HG03432 (cell line): ENCODE measurements around the gene TUBE1.
"Not testable (repeated sequence)": the region's sequence is repeated elsewhere in the genome, so short reads cannot be mapped to it uniquely, and the experiment has no call there.

Source experiments
- ATAC-seq: cut with Tn5 transposase; IDR thresholded peaks from one replicate; pipeline ENCODE4 v1.9.1; 2021; ENCODE audit warnings: mild to moderate bottlenecking, moderate library complexity; ENCODE audit not compliant: unreplicated experiment

The TUBE1 gene

DNA sequence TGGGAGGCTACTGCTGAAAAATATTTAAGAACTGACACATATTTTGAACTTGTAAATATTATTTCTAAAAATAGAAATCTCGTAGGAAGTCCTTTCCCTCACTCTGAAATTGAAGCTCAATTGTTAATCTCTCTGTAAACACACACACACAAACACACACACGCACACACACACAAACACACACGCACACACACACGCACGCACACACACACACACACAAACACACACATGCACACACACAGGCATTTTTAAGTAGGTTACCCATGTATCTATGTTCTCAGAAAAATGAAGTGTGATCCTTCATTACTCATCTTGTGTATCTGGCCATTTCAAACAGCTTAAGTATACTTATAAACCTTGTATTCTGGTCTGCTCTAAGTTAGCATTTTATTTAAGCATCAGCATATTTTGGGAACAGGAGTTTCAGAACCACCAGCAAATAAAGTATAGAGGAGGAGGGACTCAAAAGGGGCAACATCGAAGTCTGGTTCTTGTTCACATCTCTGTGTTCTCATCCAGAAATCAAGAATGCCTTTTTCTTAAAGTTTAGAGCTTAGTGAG is 21.8 kb downstream of the TUBE1 start:
- no peak for ATAC-seq

- no peak for ATAC-seq
Measured at GRCh38 chr6:112062966-112063365, 24.3 kb downstream of the TUBE1 start.

DNA sequence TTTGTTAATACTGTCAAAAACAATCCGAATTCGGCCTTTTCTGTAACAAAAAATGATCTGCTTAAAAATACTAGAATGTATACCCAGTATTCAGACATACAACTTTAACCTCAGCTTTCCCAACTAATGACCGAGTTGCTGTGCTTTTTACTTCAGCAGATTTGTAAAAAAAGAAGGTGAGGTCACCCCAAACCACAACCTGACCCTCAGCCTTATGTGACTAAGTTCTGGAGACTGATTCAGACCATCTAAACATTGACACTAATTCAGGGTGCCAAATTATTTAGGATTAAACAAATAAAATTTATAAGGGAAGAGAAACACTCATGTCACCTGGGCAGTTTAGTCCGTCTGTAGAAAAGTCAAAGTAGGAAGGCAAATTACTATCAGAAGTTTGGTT is 25.7 kb downstream of the TUBE1 start:
- no peak for ATAC-seq

GRCh38 chr6:112058243-112059032 is 28.8 kb downstream of the TUBE1 start:
- no peak for ATAC-seq

- ATAC-seq: no peak
Measured at GRCh38 chr6:112054555-112055190, 32.6 kb downstream of the TUBE1 start.

GRCh38 chr6:112054001-112054400 is 33.3 kb downstream of the TUBE1 start, which contains the start of gene CCN6:
TSS of gene CCN6 (plus strand) at chr6:112054104. CDS start at chr6:112054358, 254 bp downstream.
- ATAC-seq: no peak

DNA sequence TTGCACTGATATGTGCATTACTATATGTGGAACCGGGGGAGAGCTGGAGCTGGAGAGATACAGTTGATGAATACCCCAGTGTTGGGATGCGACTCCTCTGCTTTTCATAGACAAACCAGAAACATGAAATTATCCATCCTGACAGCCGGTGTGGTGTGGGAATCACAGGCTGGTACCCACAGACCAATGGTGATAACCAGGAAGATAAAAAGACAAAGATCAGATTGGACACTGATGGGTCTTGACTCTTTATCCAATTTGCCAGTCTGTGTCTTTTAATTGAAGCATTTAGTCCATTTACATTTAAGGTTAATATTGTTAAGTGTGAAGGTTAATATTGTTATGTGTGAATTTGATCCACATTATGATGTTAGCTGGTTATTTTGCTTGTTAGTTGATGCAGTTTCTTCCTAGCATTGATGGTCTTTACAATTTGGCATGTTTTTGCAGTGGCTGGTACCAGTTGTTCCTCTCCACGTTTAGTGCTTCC is 36.0 kb downstream of the TUBE1 start:
- not testable (repeated sequence) for ATAC-seq

DNA sequence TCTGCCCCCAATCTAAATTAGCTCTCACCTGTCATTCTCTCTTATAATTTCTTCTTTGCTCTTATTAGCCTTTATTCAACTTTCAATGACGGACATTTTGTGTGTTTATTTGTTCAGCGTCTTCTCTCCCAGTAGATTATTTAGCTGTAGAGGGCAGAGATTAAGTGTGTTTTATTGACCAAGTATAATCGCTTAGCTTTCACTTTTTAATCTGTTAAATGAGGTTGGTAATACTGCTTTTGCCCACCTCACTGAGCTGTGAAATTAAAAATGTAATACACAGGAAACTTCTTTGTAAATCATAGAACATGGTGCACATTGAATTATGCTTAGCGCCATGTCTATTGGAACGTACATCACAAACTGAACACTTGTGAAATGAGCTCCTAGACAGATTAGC is 36.9 kb downstream of the TUBE1 start:
- ATAC-seq: no peak

DNA sequence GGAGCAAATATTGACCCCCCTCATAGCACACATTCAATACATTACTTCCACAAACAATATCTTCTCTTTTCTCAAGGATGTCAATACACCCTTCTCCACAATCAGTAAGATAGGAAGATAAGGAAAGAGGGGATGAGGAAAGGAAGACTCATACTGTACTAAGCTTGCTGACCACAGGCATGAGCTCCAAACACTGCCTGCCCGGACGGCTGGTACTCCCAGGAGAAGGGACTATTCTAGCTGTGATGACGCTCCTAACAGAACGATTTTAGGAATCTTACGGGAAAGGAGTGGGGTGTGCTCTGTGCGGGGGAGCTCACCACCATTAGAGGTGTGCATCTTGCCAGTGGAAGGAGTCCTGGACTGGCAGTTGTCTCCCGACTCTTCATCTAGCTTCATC is 37.3 kb downstream of the TUBE1 start:
- ATAC-seq: no peak

DNA sequence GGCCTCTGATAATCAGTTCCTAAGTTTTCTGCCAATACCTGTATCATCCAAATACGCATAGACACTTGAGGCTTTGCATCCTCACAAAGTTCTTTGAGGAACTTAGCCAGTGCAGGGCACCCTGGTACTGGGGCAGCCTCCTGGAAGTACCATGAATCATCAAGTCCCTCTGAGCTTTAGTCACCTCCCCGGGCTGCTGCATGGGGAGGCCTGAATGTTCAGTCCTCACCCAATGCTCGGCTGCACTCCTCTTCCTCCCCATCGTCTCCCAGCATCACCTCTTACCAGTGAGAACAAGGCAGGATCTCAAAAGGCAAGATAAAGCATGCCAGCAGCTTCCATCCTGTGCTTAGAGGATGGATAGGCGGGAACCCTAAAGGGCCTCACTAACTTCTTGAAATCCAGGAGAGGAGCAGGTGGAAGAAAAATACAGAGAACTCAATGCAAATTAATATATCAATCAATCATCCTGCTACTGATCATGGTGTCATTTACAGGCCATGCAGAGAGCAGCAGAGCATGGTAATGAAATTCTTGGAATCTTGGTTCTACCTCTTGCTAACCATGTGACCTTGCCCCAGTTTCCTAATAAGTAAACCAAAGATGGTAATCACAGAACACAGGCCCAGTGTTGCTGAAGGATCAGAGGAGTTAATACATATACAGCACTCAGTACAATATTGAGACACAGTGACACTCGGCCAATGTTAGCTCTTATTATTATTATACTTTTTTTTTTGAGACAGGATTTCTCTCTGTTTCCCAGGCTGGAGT is 38.1 kb downstream of the TUBE1 start:
- ATAC-seq: no peak

- ATAC-seq: not testable (repeated sequence)
Measured at GRCh38 chr6:112047523-112047922, 39.8 kb downstream of the TUBE1 start.

DNA sequence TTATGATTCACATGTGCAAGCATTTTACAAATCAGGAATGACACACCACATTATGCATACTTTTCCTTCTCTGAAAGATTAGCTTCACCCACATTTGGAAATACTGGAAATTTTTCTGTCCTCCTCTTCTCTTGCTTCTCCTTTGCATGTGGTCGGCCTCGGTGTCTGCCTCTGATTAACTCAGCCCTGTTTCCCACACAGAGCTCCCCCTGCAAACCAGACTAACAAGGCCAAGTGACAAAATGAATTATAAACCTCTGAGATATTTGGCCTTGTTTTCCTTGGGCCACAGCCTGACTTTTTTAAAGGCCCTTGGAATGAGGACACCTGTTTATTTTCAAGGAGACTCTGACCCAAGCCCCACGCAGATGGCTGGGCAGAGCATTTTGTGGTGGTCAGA is 42.4 kb downstream of the TUBE1 start:
- ATAC-seq: no peak

GRCh38 chr6:112044196-112044595 is 43.1 kb downstream of the TUBE1 start:
- ATAC-seq: no peak

- peak; percentile 91 for ATAC-seq
Measured at GRCh38 chr6:112043032-112044007, 44.0 kb downstream of the TUBE1 start.

- no peak for ATAC-seq
Measured at GRCh38 chr6:112041535-112041934, 45.7 kb downstream of the TUBE1 start.

DNA sequence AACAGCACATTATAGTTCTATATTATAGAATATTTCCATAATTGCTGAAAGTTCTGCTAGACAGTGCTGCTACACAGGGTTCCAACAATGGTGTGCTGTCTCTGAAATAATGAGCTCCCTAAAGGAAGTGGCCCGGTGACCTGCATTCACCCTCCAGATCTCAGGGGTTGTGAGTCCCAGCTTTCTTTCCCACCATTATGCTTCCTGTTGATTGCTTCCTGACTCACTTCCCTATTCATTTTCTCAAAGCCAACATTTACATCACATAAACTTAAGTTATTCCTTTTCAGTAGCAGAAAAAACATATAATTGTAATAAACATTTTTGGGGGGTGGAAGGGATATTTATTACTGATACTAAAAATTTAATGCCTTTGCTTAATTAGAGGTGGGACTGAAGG is 46.3 kb downstream of the TUBE1 start:
- ATAC-seq: no peak

DNA sequence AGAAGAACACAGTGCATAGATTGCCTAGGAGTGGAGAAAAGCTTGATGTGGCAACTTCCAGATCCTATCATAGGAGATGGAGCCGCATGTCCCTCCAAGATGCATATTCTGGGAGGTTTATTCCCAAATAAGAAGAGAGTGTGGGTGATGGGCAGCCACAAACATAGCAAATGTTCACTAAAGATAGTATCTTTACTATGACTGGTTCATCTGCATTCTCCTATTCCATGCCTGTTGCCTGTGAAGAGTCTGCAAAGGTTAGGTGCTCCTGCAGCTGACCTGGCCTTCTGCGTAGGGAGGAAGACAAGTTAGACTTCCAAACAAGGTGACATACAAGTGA is 47.9 kb downstream of the TUBE1 start:
- ATAC-seq: no peak

DNA sequence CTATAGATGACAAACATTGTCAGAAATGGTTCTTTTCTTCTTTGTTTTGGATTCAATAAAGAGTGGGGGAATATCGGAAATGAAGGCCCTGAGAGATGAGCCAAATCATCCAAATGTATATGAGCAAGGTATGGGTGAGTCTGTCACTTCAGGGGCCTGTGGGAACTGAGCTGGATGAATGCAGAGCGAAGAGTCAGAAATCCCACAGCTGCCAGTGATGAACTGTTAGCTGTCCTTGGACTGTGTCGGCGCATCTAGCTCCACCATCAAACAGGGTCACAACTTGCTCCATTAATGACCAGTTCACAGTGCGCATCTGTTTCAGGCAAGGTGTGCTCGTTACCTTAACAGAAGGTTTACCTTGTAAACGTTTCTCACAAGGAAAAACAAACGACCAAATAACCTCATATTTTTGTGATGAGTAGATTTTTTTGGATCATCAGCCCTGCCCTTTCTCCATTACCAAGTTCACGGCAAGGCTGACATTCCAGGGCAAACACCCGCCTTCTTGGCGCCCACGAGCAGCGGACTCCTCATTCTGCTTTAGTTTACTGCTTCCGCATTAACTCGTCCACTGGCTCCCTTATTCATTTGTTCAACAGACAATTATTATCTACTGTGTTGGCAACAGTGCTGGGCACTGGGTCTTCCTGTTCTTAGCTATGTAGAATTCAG is 48.4 kb downstream of the TUBE1 start:
- ATAC-seq: no peak

DNA sequence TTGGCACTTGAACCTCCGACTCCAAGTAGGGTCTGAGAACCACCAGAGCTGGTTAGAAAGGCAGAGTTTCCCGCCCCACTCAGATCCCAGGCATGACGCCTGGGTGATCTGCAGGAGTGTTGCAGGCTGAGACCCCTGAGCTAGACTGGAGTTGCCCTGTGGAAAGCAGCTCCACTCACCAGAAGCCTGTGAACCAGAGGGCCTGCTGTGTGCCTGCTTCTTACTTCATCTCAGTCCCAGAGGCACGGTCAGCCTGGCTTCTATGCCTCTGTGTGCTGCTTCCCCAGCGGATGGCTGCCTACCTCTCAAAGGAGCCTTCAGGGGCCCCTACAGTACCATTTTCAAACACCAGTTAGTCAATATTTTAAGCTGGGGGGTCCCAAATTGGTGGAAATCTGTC is 49.0 kb downstream of the TUBE1 start:
- ATAC-seq: no peak

GRCh38 chr6:112037783-112038216 is 49.5 kb downstream of the TUBE1 start:
- ATAC-seq: no peak
